Amniotic epithelial cell (primary cell): ENCODE data around the gene TMCO2.

Source experiments
- DNase-seq: peaks from one replicate; pipeline ENCODE4 v3.0.0-alpha.2; 2010; ENCODE audit warnings: low read depth

TMCO2 gene

GRCh38 chr1:40257688-40258444, 10.1 kb downstream of the TMCO2 start, which contains the start of gene ZMPSTE24:
Gene ZMPSTE24 (plus strand): TSS chr1:40258236. CDS start chr1:40258272, 36 bp downstream.
- DNase-seq, result peak; percentile 97

- DNase-seq, result peak; percentile 27
These were observed 10.7 kb downstream of the TMCO2 start for GRCh38 chr1:40258445-40258769.

- DNase-seq, result peak; percentile 17
These were observed 16.6 kb downstream of the TMCO2 start for GRCh38 chr1:40264354-40264781.

- no peak for DNase-seq
These were observed 17.6 kb downstream of the TMCO2 start for GRCh38 chr1:40265298-40265697.

- DNase-seq, result no peak
These were observed 18.2 kb downstream of the TMCO2 start for GRCh38 chr1:40265919-40266318.

GRCh38 chr1:40266786-40267535, 19.2 kb downstream of the TMCO2 start:
- no peak for DNase-seq

GRCh38 chr1:40267767-40268187, 20.0 kb downstream of the TMCO2 start:
- peak; percentile 94 for DNase-seq

GRCh38 chr1:40268211-40268610, 20.5 kb downstream of the TMCO2 start:
- DNase-seq, result no peak

GRCh38 chr1:40270152-40270834, 22.6 kb downstream of the TMCO2 start:
- peak; percentile 36 for DNase-seq

- DNase-seq, result no peak
These were observed 25.0 kb downstream of the TMCO2 start for GRCh38 chr1:40272653-40273213.

- peak; percentile 13 for DNase-seq
These were observed 25.9 kb downstream of the TMCO2 start for GRCh38 chr1:40273547-40274166.

GRCh38 chr1:40274331-40274730, 26.6 kb downstream of the TMCO2 start:
- no peak for DNase-seq

GRCh38 chr1:40276122-40276521, 28.4 kb downstream of the TMCO2 start:
- DNase-seq, result no peak

- no peak for DNase-seq
These were observed 34.1 kb downstream of the TMCO2 start for GRCh38 chr1:40281853-40282252.

- DNase-seq, result no peak
These were observed 43.6 kb downstream of the TMCO2 start for GRCh38 chr1:40291293-40291692.

- DNase-seq, result peak; percentile 62
These were observed 51.9 kb downstream of the TMCO2 start for GRCh38 chr1:40299366-40300248.

- no peak for DNase-seq
These were observed 52.5 kb downstream of the TMCO2 start for GRCh38 chr1:40300249-40300567.

- DNase-seq, result no peak
These were observed 52.9 kb downstream of the TMCO2 start for GRCh38 chr1:40300651-40301050.

GRCh38 chr1:40301066-40301465, 53.3 kb downstream of the TMCO2 start:
- DNase-seq, result no peak
